Endodermal cell (in vitro differentiated cells): ENCODE data around the gene AP2M1. TPM values are rescaled to one million over a fixed set of nuclear protein-coding genes. Genes with fewer than 3 reads are reported as not detected.

Experiments used
- DNase-seq: peaks from one replicate; pipeline ENCODE4 v3.0.0-alpha.2; 2017
- H3K27ac ChIP-seq: 2 replicates; pipeline ENCODE4 v1.5.1; 2013; ENCODE audit warnings: mild to moderate bottlenecking, low read depth, low read length, moderate library complexity
- H3K27me3 ChIP-seq: 2 replicates; pipeline ENCODE4 v1.6.1; 2013; ENCODE audit warnings: mild to moderate bottlenecking, low read length, moderate library complexity; ENCODE audit not compliant: insufficient read depth, control insufficient read depth, poor library complexity, severe bottlenecking
- H3K36me3 ChIP-seq: 2 replicates; pipeline ENCODE4 v1.7.0; 2013; ENCODE audit warnings: mild to moderate bottlenecking, low read length, moderate library complexity; ENCODE audit not compliant: control insufficient read depth, insufficient read depth
- H3K4me1 ChIP-seq: one replicate; pipeline ENCODE4 v1.7.0; 2013; ENCODE audit warnings: low read length; ENCODE audit not compliant: control insufficient read depth, insufficient read depth
- H3K4me3 ChIP-seq: 2 replicates; pipeline ENCODE4 v1.5.1; 2013; ENCODE audit warnings: mild to moderate bottlenecking, low read length, moderate library complexity
- H3K9ac ChIP-seq: 2 replicates; pipeline ENCODE4 v1.6.1; 2013; ENCODE audit warnings: mild to moderate bottlenecking, low read length, moderate library complexity; ENCODE audit not compliant: poor library complexity, severe bottlenecking; ENCODE audit errors: extremely low read depth
- H3K9me3 ChIP-seq: 2 replicates; pipeline ENCODE4 v1.6.1; 2013; ENCODE audit warnings: mild to moderate bottlenecking, low read length, moderate library complexity; ENCODE audit not compliant: control insufficient read depth
- H3K27ac Mint-ChIP-seq: 2 replicates; pipeline ENCODE4 v1.8.0; 2020; ENCODE audit warnings: mixed read lengths
- H3K27me3 Mint-ChIP-seq: 2 replicates; pipeline ENCODE4 v1.8.0; 2021; ENCODE audit warnings: mild to moderate bottlenecking, mixed read lengths; ENCODE audit not compliant: insufficient read depth
- H3K36me3 Mint-ChIP-seq: 2 replicates; pipeline ENCODE4 v1.8.0; 2020; ENCODE audit warnings: low read depth, mixed read lengths
- H3K4me1 Mint-ChIP-seq: 2 replicates; pipeline ENCODE4 v1.8.0; 2020; ENCODE audit warnings: mixed read lengths
- H3K4me3 Mint-ChIP-seq: 2 replicates; pipeline ENCODE4 v1.8.0; 2020; ENCODE audit warnings: mild to moderate bottlenecking, moderate library complexity, mixed read lengths
- H3K9me3 Mint-ChIP-seq: 2 replicates; pipeline ENCODE4 v1.8.0; 2020; ENCODE audit warnings: mild to moderate bottlenecking, mixed read lengths
- CTCF ChIP-seq: fragments of 200-600 bp; sonication (generic); conservative IDR thresholded peaks from 2 replicates; pipeline ENCODE4 v1.5.0; 2021; ENCODE audit warnings: antibody characterized with exemption, mild to moderate bottlenecking
- WGBS, 2 experiments: methylation state at CpG; one replicate each; pipeline versions ENCODE4 v1.1.5 to v1.1.7; 2013; ENCODE audit warnings: missing lambda C conversion rate in 2 of 2, mixed read lengths in 1 of 2; ENCODE audit not compliant: insufficient coverage in 1 of 2, insufficient read length in 1 of 2; 5-methylcytosine and 5-hydroxymethylcytosine counted together
- total RNA-seq, 2 donors: library from RNA; stranded (reverse); fragmentation: NEBNext Ultra II Directional in 1 of 2; extraction: Animal tissue kit (Norgen Biotek cat#: 25700) in 1 of 2; gene quantifications; 2 replicates in 1 of 2; 3 replicates in 1 of 2; pipeline ENCODE4 v1.2.1, GENCODE V29; 2021

AP2M1 gene
- total RNA-seq, 2 donors from 2014 or later = 412 to 450 TPM

- 91 to 92% methylated on average over 7 to 14 of the region's 14 CpGs for WGBS, 2 experiments
- H3K9me3 Mint-ChIP-seq = no peaks in the 10 kb centered on the region
- Histone ChIP-seq H3K36me3 (peaks cover 62% of the 10 kb centered on the region), H3K4me3 (peak overlapping the region; percentile 96), H3K9ac (peak overlapping the region; percentile 17), H3K4me1 (peaks cover 15% of the 10 kb centered on the region), H3K27ac (no peak overlapping the region), H3K27me3 (no peaks in the 10 kb centered on the region), H3K9me3 (no peaks in the 10 kb centered on the region)
- H3K27ac Mint-ChIP-seq = peak overlapping the region; percentile 99
- H3K4me1 Mint-ChIP-seq = peaks cover 19% of the 10 kb centered on the region
- H3K36me3 Mint-ChIP-seq = peaks cover 60% of the 10 kb centered on the region
- peak overlapping the region; percentile 98 for H3K4me3 Mint-ChIP-seq
- no peaks in the 10 kb centered on the region for H3K27me3 Mint-ChIP-seq
- no peak for TF ChIP-seq CTCF
- DNase-seq = no peak
Observed at GRCh38 chr3:184177767-184178306, 3.2 kb downstream of the AP2M1 start.

DNA sequence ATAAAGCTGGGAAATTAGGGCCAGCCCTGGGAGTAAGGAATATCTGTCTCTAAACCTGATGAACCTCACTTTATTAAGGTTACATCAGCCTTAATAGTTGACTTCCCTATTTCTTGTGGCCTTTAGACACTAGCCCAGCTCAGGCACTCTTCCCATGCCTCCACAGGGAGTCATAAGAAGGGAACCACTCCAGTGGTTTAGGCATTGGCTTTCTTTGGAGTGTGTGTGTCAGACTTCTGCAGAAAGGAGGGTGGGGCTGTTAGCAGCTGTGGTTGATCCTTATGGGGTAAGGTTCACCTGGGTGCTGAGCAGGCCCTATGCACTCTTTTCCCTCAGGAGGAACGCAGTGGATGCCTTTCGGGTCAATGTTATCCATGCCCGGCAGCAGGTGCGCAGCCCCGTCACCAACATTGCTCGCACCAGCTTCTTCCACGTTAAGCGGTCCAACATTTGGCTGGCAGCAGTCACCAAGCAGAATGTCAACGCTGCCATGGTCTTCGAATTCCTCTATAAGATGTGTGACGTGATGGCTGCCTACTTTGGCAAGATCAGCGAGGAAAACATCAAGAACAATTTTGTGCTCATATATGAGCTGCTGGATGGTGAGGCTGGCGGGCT, 4.0 kb downstream of the AP2M1 start:
- peak overlapping the region; percentile 99 for H3K27ac Mint-ChIP-seq
- 95 to 99% methylated on average over 11 to 13 of the region's 13 CpGs for WGBS, 2 experiments
- Histone ChIP-seq H3K27ac (no peak overlapping the region), H3K36me3 (peaks cover 68% of the 10 kb centered on the region), H3K4me1 (peaks cover 15% of the 10 kb centered on the region), H3K4me3 (no peak overlapping the region), H3K9ac (no peak overlapping the region), H3K27me3 (no peaks in the 10 kb centered on the region), H3K9me3 (no peaks in the 10 kb centered on the region)
- H3K27me3 Mint-ChIP-seq = no peaks in the 10 kb centered on the region
- no peak for TF ChIP-seq CTCF
- no peaks in the 10 kb centered on the region for H3K9me3 Mint-ChIP-seq
- DNase-seq = no peak
- peaks cover 22% of the 10 kb centered on the region for H3K4me1 Mint-ChIP-seq
- H3K4me3 Mint-ChIP-seq = peak overlapping the region; percentile 98
- H3K36me3 Mint-ChIP-seq = peaks cover 64% of the 10 kb centered on the region

DNA sequence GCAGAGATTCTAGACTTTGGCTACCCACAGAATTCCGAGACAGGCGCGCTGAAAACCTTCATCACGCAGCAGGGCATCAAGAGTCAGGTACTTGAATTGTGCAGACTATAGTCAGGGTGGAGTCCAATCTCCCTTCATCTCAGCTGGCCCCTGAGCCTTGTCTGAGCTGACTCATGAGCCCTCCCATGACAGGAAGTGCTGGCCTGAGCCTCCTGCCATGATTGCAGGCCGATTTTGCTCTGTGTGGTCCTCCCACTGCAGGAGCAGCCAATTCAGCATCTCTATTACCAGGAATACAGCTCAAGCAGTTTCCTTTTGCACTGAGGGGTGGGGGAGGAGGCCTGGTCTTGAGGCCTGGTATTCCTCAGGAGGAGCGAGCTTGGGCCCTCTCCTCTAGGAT, 5.5 kb downstream of the AP2M1 start:
- no peaks in the 10 kb centered on the region for H3K9me3 ChIP-seq
- Mint-ChIP-seq H3K4me1 (peaks cover 35% of the 10 kb centered on the region), H3K9me3 (no peaks in the 10 kb centered on the region), H3K27me3 (no peaks in the 10 kb centered on the region), H3K4me3 (no peak overlapping the region), H3K36me3 (peaks cover 75% of the 10 kb centered on the region), H3K27ac (no peak overlapping the region)
- no peak for TF ChIP-seq CTCF
- 97% methylated on average over 4 to 6 of the region's 6 CpGs for WGBS, 2 experiments
- H3K4me1 ChIP-seq = peaks cover 15% of the 10 kb centered on the region
- H3K4me3 ChIP-seq = no peak overlapping the region
- no peak for DNase-seq
- H3K27me3 ChIP-seq = no peaks in the 10 kb centered on the region
- H3K27ac ChIP-seq = no peak overlapping the region
- H3K9ac ChIP-seq = no peak overlapping the region
- H3K36me3 ChIP-seq = peaks cover 82% of the 10 kb centered on the region
